HG03196 (cell line): ENCODE measurements around the gene GRM8.

ENCODE experiments used
- ATAC-seq: cut with Tn5 transposase; IDR thresholded peaks from one replicate; pipeline ENCODE4 v1.9.1; 2021; ENCODE audit not compliant: unreplicated experiment

GRM8 gene

DNA sequence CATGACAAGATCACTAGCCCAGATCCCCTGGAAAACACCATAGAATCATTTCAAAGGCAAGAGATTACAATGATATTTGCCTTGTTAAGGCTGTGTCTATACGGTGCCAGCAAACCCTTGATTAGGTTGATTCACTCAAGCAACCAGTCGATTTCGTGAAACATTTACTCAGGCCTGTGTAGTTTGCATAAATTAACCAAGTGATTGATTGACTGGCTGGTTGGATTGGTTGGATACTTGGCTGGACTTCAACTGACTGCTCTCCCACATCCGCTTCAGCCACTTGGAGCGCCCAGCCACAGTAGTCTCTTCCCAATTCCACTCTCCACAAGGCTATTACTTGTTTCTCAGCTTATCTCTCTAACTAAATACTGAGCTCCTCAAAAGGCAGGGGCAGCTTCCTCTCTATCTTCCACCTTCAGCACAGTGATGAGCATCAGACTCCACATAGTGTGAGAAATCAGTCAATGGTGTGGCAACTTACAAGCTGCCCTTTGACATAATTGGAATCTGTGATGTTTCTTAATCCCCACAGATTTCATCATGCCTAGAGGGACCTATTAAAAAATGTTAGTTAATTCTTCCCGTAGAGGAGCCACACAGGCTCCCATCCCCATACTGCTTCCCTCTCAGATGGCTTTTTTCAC is 217.4 kb downstream of the GRM8 start:
- no peak for ATAC-seq

DNA sequence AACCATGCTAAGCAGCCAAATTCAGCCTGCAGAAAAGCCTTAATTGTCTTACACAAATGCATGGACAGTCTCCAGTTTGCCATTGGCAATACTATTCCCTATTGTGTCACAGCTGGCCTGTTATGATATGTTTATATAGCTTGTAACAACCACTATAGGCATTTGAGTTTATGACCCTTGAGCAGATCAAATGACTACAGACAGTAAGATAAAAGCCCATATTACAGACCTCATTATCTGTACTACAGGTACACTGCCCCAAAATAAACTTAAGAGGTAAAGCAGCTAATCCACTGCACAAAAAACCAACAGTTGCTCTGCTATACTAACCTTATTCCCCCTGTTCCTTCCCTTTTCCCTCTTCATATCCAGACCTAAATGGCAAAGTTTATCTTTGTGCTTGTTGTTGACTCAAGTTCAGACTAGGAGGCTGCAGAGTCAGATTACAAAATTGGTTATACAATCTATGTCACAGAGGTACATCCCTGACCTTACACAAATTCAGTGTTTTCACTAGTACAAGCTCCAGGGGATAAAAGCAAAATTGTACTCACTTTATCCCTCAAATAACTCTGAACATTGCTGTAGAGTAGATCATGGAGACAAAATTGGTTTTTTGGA is 218.4 kb downstream of the GRM8 start:
- no peak for ATAC-seq

DNA sequence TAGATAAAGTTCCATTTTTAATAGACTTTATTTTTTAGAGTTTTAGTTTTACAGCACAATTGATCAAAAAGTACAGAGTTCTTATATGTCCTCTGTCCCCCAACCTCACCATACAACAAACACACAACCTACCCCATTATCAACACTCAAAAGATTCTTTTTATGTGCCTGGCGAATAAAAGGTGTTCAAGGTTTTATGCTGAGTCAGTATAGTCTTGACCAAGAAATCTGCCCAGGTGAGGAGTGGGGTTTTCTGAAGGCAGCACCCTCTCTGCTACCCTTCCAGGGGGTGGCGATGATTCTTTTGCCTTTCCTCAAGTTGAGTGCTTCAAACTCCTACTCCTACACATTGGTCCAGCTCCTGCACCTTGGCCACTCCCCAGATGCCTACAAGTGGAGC is 222.9 kb downstream of the GRM8 start:
- no peak for ATAC-seq

DNA sequence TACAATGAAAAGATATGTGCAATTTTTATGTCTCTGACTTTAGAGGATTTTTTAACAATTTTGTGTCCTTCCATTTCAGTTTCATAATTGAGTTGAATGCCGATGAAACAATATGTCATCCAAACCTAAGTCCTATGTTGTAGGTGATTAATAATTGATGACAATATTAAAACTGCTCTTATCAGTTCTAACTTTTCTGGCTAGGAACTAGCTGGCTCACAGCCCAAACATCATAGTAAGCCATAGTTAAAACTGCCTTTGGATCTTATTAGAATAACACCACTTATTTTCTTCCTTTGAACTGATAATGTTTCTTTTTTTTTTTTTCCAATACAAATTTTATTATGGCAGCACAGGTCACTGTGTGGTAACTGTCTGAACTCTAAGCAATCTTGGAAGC is 230.9 kb downstream of the GRM8 start:
- no peak for ATAC-seq

DNA sequence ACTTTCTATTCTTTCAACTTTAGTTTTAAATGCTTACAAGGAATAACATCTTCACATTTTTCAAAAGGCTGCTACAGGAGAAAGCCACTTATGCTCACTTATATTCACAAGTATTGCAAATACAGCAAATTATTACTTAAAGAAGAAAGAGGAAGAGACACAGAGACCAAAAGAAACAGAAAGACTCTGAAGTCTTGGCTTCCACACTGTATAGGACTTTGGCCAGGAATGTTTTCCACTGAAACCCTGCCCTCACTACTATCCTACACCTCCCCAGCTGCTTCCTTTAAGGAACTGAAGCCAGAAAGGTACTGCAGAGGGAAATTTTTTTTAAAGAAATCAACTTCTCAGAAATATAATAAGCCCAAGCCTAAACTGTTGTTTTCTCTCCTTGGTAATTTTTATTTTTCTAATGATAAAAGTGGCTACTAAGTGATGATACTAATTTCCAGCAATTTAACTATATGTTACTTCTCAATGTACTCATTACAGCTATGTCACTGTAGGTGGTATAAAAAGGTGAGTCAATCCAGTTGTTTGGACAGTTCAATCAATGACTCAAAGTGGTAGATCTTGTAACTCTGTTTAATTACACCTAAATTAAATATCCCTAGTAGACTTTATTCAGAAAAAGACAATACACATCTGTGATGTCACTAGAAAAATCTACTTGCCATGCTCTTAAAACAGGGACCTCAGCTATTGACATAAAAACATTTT is 231.6 kb downstream of the GRM8 start:
- no peak for ATAC-seq

DNA sequence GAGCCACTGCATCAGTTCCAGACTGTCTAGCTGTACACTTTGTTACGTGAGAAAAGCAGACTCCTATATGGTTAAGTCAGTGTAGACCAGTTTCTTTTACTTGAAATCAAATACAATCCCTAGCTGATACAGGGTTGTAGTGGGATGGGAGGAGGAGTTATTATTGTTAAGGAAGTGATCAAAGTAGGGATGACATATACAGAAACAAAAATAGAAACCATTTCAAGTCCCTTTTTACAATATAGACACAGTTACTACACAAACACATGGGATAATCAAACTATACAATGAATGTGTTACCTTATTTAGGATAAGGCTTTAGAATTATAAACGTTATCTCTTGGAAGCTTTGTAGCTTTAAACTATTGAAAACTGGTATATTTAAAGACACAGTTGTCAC is 233.9 kb downstream of the GRM8 start:
- no peak for ATAC-seq

DNA sequence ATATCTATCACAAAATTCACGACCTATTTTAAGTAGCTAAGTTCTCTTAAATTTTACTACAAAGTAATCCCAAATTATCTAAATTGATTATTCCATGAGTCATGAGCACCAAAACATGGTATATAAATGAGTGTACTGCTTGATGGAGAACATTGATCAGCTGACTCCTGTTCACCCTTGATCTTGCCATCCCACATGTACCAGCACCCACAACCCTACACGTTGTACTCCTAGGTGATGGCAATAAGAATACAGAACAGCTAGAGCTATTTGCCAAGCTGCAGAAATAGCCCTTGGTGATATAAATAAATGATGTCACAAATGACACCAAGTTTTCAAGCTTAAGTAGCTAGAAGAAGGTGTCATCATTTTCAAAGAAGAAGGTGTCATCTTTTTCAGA is 235.5 kb downstream of the GRM8 start:
- no peak for ATAC-seq

DNA sequence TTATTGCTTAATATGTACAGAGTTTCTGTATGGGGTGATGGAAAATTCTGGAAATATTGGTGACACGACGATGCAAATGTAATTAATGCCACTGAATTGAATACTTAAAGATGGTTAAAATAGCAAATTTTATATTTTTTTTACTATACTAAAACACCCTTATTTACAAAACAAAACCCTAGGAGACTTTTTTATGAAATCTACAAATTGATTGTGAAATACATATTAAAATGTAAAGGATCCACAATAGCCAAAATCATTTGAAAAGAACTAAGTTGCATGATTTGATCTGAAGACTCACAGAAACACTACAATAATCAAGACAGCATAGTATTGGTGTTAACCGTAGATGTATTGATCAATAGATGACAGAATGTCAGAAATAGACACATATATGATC is 252.0 kb downstream of the GRM8 start:
- ATAC-seq: no peak

DNA sequence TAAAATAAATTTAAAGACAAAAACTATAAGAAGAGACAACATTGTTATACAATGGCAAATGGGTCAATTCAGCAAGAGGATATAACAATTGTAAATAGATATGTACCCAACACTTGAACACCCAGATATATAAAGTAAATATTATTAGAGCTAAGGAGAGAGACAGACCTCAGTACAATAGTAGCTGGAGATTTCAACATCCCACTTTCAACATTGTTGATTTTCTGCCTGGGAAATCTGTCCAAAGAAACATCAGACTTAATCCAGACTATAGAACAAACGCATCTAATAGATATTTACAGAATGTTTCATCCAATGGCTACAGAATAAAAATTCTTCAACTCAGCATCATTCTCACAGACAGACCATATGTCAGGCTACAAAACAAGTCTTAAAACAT is 256.1 kb downstream of the GRM8 start:
- ATAC-seq: no peak

DNA sequence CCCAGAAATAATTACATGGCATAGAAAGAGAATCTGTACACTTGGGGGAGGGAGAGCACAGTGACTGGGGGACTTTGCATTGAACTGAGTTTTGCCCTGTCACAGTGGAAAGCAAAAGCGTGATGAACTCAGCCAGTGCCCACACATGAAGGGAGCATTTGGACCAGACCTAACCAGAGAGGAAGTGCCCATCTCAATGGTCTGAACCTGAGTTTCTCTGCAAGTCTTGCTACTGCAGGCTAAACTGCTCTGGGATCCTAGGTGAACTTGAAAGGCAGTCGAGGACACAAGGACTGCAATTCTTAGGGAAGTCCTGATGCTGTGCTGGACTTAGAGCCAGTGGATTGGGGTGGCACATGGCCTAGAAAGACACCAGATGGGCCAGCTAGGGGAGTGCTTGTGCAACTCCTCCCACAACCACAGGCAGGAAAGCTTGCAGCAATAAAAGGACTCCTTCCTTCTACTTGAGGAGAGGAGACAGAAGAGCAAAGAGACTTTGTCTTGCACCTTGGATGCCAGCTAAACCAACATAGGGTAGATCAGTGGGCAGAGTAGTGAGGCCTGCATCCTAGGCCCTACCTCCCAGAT is 259.0 kb downstream of the GRM8 start:
- ATAC-seq: no peak

DNA sequence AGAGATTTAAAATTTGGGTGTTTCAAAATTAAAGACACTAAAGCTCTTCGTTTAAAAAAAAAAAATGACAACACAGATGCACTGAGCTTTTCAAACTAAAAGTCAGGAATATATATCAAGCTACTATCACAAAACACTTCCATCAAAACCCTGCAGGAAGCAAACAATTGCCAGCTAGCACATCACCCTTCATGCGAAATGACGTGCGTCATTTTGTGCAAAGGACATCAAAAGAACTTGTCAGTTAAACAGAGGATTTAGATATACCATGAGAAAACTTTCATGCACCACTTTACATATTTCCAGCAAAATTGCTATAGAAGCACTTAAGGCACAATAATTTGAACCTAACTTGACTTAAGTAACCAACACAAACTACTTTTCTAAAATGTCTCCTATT is 264.7 kb downstream of the GRM8 start:
- no peak for ATAC-seq

DNA sequence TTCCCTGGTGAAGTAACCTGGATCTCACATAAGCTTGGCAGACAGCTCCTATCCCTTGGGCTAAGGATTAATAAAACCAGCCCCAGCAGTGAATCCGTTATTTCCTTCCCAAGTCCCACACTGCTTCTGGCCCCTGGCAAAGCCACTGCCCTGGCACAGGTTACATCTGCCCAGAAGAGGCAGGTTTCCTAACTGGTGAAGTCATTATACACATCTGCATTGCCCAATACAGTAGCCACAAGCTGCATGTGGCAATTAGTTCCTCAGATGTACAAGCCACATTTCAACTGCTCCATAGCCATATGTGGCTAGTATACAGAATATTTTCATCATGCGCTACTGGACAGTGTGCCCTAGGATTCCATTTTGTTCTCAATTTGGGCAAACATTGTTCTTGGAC is 273.0 kb downstream of the GRM8 start:
- ATAC-seq: no peak

DNA sequence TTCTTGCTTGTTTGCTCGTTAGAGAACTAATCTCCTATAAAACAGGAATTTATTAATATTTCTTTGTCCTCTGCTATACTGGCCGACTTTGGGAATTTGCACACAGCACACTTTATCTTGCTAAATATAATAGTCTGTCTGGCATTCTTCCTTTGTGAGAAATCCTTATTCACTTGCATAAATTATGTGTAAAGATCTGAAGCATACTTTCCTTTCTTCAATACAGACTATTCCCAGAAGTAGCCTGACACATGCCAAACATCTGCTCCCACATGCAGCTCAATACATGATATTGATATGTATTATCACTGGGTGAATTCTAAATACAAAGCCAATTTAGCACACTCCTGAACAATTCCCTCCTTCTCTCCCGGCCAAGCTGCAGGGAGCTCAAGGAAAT is 273.9 kb downstream of the GRM8 start:
- ATAC-seq: no peak

DNA sequence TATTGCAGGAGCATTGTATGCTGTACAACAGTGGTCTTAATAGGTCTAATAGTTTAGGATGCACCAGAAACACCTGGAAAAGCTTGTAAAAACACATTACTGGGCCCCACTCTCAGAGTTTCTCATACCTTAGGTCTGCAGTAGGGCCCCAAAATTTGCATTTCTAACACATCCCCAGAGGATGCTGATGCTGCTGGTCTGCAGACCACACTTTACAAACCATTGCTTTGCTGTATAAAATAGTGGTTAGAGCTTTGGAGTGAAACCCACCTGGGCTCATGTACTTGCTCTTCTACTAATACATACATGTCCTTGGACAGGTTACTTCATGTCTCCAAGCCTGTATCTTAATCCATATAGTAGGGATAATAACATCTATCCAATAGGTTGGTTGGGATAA is 279.7 kb downstream of the GRM8 start:
- ATAC-seq: no peak

DNA sequence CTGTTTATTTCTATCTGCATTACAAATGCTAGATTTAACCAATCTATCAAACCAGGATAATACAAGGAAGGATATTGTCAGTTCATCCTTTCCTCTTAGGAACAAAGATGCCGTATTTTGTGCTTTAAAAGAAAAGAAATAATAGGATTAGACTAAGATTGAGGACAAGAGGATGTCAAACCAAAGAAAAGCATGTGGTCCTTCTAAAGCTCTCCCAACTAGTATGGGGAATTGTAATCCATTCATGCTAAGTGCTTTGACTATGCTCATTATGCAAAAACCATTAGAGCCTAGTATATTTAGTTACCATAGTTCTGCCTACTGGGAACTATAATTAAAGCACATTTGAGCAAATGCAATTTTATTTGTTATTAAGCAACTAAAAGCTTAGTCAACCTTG is 280.2 kb downstream of the GRM8 start:
- ATAC-seq: no peak

DNA sequence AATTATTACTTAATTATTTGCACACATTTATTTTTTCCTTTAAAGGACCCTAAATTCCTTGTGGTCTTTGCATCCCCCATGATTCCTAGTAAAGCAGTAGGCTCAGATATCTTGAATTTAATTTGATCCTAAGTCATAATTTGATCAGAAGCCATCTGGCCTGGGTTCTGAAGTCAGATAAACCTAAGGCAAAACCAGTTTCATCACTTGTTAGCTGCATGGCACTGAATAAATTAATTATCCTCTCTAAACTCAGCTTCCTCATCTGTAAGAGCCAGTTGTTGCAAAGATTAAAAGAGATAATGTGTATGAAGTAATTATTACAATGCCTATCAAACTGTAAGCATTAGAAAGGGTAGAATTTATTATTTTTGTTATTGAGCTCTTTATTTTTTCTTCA is 293.1 kb downstream of the GRM8 start:
- ATAC-seq: no peak

DNA sequence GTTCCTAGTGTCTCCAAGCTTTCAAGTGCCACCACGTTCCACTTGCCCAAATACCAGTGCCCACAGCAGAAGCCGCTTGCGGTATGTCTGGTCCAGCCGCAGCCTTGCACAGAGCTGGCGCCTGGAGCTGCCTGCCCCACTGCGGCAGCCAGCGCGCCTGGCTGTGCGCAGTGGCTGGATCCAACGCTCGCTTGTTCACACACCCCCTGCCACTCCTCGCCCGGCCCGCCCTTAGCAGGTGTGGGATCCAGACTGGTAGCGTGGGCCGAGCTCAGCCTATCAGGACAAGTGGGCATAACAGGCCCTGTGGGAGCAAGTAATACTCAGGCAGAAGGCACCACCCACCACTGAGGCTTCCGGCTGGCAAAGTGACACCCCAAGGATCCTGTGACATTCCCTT is 294.4 kb downstream of the GRM8 start:
- ATAC-seq: no peak

DNA sequence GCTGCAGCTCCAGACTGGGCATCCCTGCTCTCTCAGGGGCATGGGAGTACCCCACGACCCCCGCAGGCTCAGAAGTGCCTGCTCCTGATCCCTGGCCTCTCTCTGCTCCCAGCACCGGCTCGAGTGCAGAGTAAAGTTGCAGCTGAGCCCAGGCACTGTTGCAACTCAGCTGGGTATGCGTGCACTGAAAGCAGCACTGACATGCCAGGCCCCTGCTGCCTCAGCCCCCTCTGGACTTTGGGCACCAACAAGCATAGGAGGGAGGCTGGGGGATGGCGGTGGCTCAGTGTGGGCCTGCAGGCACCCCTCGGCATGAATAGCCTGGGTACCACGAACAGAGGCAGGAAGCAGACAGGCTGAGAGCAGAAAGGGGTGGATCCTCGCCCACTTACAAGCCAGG is 295.3 kb downstream of the GRM8 start:
- ATAC-seq: no peak

DNA sequence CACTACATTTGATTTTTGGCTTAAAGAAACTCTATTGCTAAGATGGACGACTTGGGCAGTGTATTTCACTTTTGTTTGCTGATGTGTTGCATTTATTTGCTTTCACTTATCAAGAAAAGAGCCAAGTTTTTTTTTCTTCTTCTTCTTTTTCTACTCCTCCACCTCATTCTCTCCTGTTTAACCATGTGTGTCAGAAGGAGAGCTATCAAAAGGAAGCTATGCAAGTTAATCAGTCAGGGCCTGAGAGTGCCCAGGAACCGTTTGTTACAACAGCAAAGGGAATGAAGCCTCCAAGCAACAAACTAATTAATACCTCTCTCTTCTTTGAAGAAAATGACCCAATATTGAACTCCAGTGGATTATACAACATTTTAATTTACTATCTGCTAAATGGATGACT is 299.3 kb downstream of the GRM8 start:
- ATAC-seq: no peak

DNA sequence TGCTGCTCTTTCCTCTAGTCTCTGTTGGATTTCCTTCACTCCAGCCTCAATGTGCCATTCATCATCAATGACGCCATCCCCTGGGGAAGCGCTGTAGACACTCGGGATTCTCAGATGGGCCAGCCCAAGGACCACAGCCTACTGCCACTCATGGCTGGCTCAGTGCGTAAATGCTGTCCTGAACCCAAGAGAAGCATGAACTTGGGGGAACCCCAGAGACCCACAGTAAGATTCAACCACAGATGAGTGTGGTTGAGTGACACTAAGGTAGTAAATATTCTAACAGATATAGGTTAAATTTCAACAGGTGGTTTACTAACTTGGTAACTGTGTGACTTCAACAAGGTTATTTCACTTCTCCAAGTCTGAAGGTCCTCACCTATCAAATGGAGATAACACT is 304.1 kb downstream of the GRM8 start:
- peak; percentile 73 for ATAC-seq

DNA sequence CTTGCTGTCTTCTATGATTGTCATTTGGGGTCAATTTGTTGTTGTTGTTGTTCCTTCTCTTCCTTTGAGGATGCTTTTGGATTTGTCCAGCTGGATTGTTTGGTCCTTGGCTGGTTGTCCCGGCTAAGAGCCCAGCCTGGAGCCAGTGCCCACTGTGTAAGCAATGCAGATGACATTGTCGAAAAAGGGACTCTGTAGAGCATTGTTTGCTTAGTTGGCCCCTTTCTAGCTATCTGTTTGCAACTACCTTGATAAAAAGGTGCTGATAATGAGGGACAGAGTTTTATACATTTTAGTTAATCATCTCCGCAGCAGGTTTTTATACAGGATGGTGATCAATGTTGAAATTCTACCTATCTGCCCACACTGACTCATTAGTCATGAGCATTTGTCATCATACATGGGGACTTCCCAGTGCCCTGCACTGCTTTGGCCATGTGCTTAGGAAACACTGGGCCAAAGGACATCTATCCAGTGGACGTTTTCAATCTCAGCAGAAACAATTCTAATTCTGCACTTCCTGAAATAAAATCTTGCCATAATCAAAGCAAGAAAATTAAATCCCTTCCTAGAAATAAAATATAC is 311.9 kb downstream of the GRM8 start:
- no peak for ATAC-seq

DNA sequence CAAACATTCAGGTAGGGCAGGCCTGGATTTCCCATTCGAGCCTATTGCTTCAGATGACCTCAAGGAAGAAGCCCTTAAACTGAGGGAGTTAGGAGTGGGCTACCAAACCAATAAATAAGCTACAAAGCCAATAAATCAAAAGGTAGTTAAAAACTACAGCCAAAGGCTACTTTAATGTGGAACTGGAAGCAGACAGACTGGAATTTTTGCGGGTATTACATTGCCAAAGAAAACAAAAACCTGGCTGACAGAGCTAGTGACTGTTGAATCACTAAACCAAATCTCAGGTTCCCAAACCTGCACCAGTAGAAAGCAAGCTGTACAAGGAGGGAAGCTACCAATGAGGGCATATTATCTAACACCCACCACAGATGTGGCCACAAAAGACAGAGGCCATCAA is 315.6 kb downstream of the GRM8 start:
- ATAC-seq: no peak
